GM23248 (cell line): ENCODE data around the gene FAM227A. TPM values are rescaled to one million over a fixed set of nuclear protein-coding genes. Genes with fewer than 3 reads are reported as not detected.

ENCODE experiments used
- DNase-seq: peaks from one replicate; pipeline ENCODE4 v3.0.0-alpha.2; 2015
- H2AFZ ChIP-seq: fragments of 200-600 bp; sonication (generic); 2 replicates; pipeline ENCODE4 v1.6.1; 2016; ENCODE audit warnings: antibody characterized with exemption
- H3F3A ChIP-seq: fragments of 200-600 bp; sonication (generic); 2 replicates; pipeline ENCODE4 v1.6.1; 2016; ENCODE audit warnings: mild to moderate bottlenecking, antibody characterized with exemption, mixed run types; ENCODE audit not compliant: insufficient read depth
- H3K27ac ChIP-seq: fragments of 200-600 bp; sonication (generic); 2 replicates; pipeline ENCODE4 v1.5.1; 2016; ENCODE audit warnings: mild to moderate bottlenecking
- H3K27me3 ChIP-seq: fragments of 200-600 bp; sonication (generic); replicated peaks from 2 replicates; pipeline ENCODE4 v1.6.1; 2016; ENCODE audit warnings: mild to moderate bottlenecking; ENCODE audit not compliant: insufficient read depth
- H3K36me3 ChIP-seq: fragments of 200-600 bp; sonication (generic); 2 replicates; pipeline ENCODE4 v1.6.1; 2016; ENCODE audit warnings: low read depth, mild to moderate bottlenecking
- H3K4me1 ChIP-seq: fragments of 200-600 bp; sonication (generic); 2 replicates; pipeline ENCODE4 v1.6.1; 2016; ENCODE audit warnings: mild to moderate bottlenecking; ENCODE audit not compliant: insufficient read depth
- H3K4me2 ChIP-seq: fragments of 200-600 bp; sonication (generic); one replicate; pipeline ENCODE4 v1.6.1; 2016; ENCODE audit warnings: mild to moderate bottlenecking; ENCODE audit not compliant: unreplicated experiment
- H3K4me3 ChIP-seq: fragments of 200-600 bp; sonication (generic); 2 replicates; pipeline ENCODE4 v1.5.1; 2016; ENCODE audit warnings: mild to moderate bottlenecking
- H3K79me2 ChIP-seq: fragments of 200-600 bp; sonication (generic); 2 replicates; pipeline ENCODE4 v1.6.1; 2016; ENCODE audit warnings: mild to moderate bottlenecking; ENCODE audit not compliant: insufficient read depth
- H3K9ac ChIP-seq: fragments of 200-600 bp; sonication (generic); 2 replicates; pipeline ENCODE4 v1.6.1; 2016; ENCODE audit warnings: mild to moderate bottlenecking
- H3K9me2 ChIP-seq: fragments of 200-600 bp; sonication (generic); 2 replicates; pipeline ENCODE4 v1.6.1; 2016; ENCODE audit warnings: mixed run types, mild to moderate bottlenecking, moderate library complexity; ENCODE audit not compliant: insufficient read depth
- H3K9me3 ChIP-seq: fragments of 200-600 bp; sonication (generic); one replicate; pipeline ENCODE4 v1.6.1; 2017; ENCODE audit warnings: low read depth
- H4K20me1 ChIP-seq: fragments of 200-600 bp; sonication (generic); 2 replicates; pipeline ENCODE4 v1.6.0; 2016; ENCODE audit not compliant: insufficient read depth
- EZH2 ChIP-seq: fragments of 200-600 bp; sonication (generic); IDR thresholded peaks from 2 replicates; pipeline ENCODE4 v1.6.1; 2018; ENCODE audit warnings: antibody characterized with exemption, mild to moderate bottlenecking; ENCODE audit not compliant: insufficient read depth, poor library complexity, severe bottlenecking
- EZH2phosphoT487 ChIP-seq: fragments of 200-600 bp; sonication (generic); IDR thresholded peaks from 2 replicates; pipeline ENCODE4 v1.6.1; 2018; ENCODE audit warnings: antibody characterized with exemption, moderate library complexity, mild to moderate bottlenecking, low read depth; ENCODE audit not compliant: insufficient read depth
- WGBS, 2 experiments: methylation state at CpG; one replicate each; pipeline ENCODE4 v1.1.6; 2015 to 2017; ENCODE audit warnings: low lambda C conversion rate in 2 of 2, low coverage in 1 of 2; ENCODE audit errors: missing lambda C conversion rate in 2 of 2; 5-methylcytosine and 5-hydroxymethylcytosine counted together
- in situ Hi-C: fragments of 300-500 bp; cut with MboI; formaldehyde crosslinking; loops from 2 replicates; pipeline ENCODE4 v1.15.0; 2020
- polyA plus RNA-seq: library from polyadenylated mRNA; unstranded; fragments of >200 nt; fragmentation: Nextera tagmentation; extraction: Ambion mirVana; gene quantifications from 2 replicates; pipeline ENCODE4 v1.2.1, GENCODE V29; 2016
- total RNA-seq: library from RNA; depleted of rRNA; stranded (reverse); fragments of >200 nt; shearing (Covaris generic); gene quantifications from 2 replicates; pipeline ENCODE4 v1.2.3, GENCODE V29; 2014; rRNA removed

FAM227A gene
- total and polyA plus RNA-seq, 2 experiments from 2014 or later = 0.93 to 2.1 TPM

GRCh38 chr22:38531251-38531938 lies 124.8 kb downstream of the FAM227A start:
- no peak overlapping the region for H3K9ac ChIP-seq
- no peak overlapping the region for H3K4me3 ChIP-seq
- peak overlapping the region; percentile 71 for H2AFZ ChIP-seq
- H3K9me2 ChIP-seq = no peaks in the 10 kb centered on the region
- in situ Hi-C loops = no loop called here
- WGBS, 2 experiments = 97 to 99% methylated on average over 4 of the region's 4 CpGs
- H3K79me2 ChIP-seq = no peaks in the 10 kb centered on the region
- H3K9me3 ChIP-seq = no peaks in the 10 kb centered on the region
- no peak overlapping the region for H3K27ac ChIP-seq
- no peak overlapping the region for H3K4me2 ChIP-seq
- no peak for DNase-seq
- H3F3A ChIP-seq = no peaks in the 10 kb centered on the region
- TF ChIP-seq EZH2phosphoT487 (no peak), EZH2 (no peak)
- H3K36me3 ChIP-seq = no peaks in the 10 kb centered on the region
- no peaks in the 10 kb centered on the region for H4K20me1 ChIP-seq
- H3K4me1 ChIP-seq = 0 out of 2 replicates have a peak, but pooled peaks cover 5% of the 10 kb centered on the region
- H3K27me3 ChIP-seq = no peaks in the 10 kb centered on the region

Other genes starting within 250 kb of the FAM227A start
- gene KCNJ4, start 201.2 kb downstream of the FAM227A start, total RNA-seq = not detected in 2 replicates
- gene KCNJ4, start 201.2 kb downstream of the FAM227A start, polyA plus RNA-seq = not detected in 2 replicates
- gene KDELR3, start 188.3 kb downstream of the FAM227A start, total RNA-seq = 191 and 197 TPM in 2 replicates
- gene KDELR3, start 188.3 kb downstream of the FAM227A start, polyA plus RNA-seq = 326 and 335 TPM in 2 replicates
- 312 and 370 TPM in 2 replicates for gene DDX17, start 150.1 kb downstream of the FAM227A start, total RNA-seq
- gene DDX17, start 150.1 kb downstream of the FAM227A start, polyA plus RNA-seq = 28.5 and 30.1 TPM in 2 replicates
- gene DMC1, start 86.2 kb downstream of the FAM227A start, total RNA-seq = 3.7 and 11.8 TPM in 2 replicates
- 1.4 and 2.7 TPM in 2 replicates for gene DMC1, start 86.2 kb downstream of the FAM227A start, polyA plus RNA-seq
- 16.2 and 24.5 TPM in 2 replicates for gene CBY1, start 246 bp upstream of the FAM227A start, total RNA-seq
- 57.5 and 59.4 TPM in 2 replicates for gene CBY1, start 246 bp upstream of the FAM227A start, polyA plus RNA-seq
- 48.9 and 53.9 TPM in 2 replicates for gene TOMM22, start 25.6 kb upstream of the FAM227A start, total RNA-seq
- gene TOMM22, start 25.6 kb upstream of the FAM227A start, polyA plus RNA-seq = 92.0 and 97.8 TPM in 2 replicates
- 47.0 and 51.2 TPM in 2 replicates for gene JOSD1, start 44.6 kb upstream of the FAM227A start, total RNA-seq
- gene JOSD1, start 44.6 kb upstream of the FAM227A start, polyA plus RNA-seq = 5.5 and 6.6 TPM in 2 replicates
- 20.1 and 26.9 TPM in 2 replicates for gene GTPBP1, start 49.6 kb upstream of the FAM227A start, total RNA-seq
- 9.7 and 10.0 TPM in 2 replicates for gene GTPBP1, start 49.6 kb upstream of the FAM227A start, polyA plus RNA-seq
- 142 and 146 TPM in 2 replicates for gene SUN2, start 99.6 kb upstream of the FAM227A start, total RNA-seq
- gene SUN2, start 99.6 kb upstream of the FAM227A start, polyA plus RNA-seq = 47.9 and 51.2 TPM in 2 replicates
- gene DNAL4, start 137.8 kb upstream of the FAM227A start, total RNA-seq = 11.6 and 18.9 TPM in 2 replicates
- 14.2 and 16.7 TPM in 2 replicates for gene DNAL4, start 137.8 kb upstream of the FAM227A start, polyA plus RNA-seq
- 2.7 and 4.2 TPM in 2 replicates for gene NPTXR, start 187.6 kb upstream of the FAM227A start, total RNA-seq
- 0.99 TPM in 2 replicates for gene NPTXR, start 187.6 kb upstream of the FAM227A start, polyA plus RNA-seq
- gene CBX6, start 215.8 kb upstream of the FAM227A start, total RNA-seq = 52.1 and 52.7 TPM in 2 replicates
- 51.9 and 55.8 TPM in 2 replicates for gene CBX6, start 215.8 kb upstream of the FAM227A start, polyA plus RNA-seq